Panc1 (cell line): ENCODE measurements around the gene PAGE4.

Experiments
- POLR2AphosphoS5 ChIP-seq: IDR thresholded peaks from 2 replicates; pipeline ENCODE4 v1.6.1; 2012; ENCODE audit warnings: mild to moderate bottlenecking, low read depth, low read length, moderate library complexity
- REST ChIP-seq, 2 experiments: IDR thresholded peaks; 2 replicates each; pipeline ENCODE4 v1.6.1; 2011 to 2012; ENCODE audit warnings: low read depth in 2 of 2, control low read depth in 1 of 2, low read length in 1 of 2, mild to moderate bottlenecking in 1 of 2, moderate library complexity in 1 of 2; ENCODE audit not compliant: insufficient read depth in 1 of 2
- SIN3A ChIP-seq: IDR thresholded peaks from 2 replicates; pipeline ENCODE4 v1.6.1; 2012; ENCODE audit warnings: low read depth, mild to moderate bottlenecking, low read length, moderate library complexity, borderline replicate concordance; ENCODE audit not compliant: insufficient read depth
- TCF7L2 ChIP-seq: IDR thresholded peaks from 2 replicates; pipeline ENCODE4 v1.6.1; 2011; ENCODE audit warnings: mild to moderate bottlenecking, low read depth, low read length, inconsistent platforms
- TF ChIP-seq, protein P1 (sequence below): fragments of 450-650 bp; IDR thresholded peaks from 2 replicates; pipeline ENCODE4 v1.5.1; 2017; ENCODE audit warnings: mild to moderate bottlenecking

DNA sequence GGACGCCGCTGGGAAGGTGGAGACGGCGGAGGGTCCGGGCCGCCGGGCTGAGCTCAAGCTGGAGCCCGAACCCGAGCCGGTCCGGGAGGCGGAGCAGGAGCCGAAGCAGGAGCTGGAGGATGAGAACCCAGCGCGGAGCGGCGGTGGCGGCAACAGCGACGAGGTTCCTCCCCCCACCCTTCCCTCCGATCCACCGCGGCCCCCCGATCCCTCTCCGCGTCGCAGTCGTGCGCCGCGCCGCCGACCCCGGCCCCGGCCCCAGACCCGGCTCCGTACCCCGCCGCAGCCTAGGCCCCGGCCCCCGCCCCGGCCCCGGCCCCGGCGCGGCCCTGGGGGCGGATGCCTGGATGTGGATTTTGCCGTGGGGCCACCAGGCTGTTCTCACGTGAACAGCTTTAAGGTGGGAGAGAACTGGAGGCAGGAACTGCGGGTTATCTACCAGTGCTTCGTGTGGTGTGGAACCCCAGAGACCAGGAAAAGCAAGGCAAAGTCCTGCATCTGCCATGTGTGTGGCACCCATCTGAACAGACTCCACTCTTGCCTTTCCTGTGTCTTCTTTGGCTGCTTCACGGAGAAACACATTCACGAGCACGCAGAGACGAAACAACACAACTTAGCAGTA, 50.7 kb downstream of the PAGE4 start:
- TF ChIP-seq, protein P1, sequence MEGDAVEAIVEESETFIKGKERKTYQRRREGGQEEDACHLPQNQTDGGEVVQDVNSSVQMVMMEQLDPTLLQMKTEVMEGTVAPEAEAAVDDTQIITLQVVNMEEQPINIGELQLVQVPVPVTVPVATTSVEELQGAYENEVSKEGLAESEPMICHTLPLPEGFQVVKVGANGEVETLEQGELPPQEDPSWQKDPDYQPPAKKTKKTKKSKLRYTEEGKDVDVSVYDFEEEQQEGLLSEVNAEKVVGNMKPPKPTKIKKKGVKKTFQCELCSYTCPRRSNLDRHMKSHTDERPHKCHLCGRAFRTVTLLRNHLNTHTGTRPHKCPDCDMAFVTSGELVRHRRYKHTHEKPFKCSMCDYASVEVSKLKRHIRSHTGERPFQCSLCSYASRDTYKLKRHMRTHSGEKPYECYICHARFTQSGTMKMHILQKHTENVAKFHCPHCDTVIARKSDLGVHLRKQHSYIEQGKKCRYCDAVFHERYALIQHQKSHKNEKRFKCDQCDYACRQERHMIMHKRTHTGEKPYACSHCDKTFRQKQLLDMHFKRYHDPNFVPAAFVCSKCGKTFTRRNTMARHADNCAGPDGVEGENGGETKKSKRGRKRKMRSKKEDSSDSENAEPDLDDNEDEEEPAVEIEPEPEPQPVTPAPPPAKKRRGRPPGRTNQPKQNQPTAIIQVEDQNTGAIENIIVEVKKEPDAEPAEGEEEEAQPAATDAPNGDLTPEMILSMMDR: no peak
- TF ChIP-seq POLR2AphosphoS5 (no peak), REST (IDR thresholded peaks at IDR 0.05; ENCODE audit: insufficient read depth in 1 of 2, low read depth in 2 of 2, low read length in 1 of 2) (no peak), TCF7L2 (no peak), SIN3A (no peak)
